Upper lobe of left lung (tissue), 6 donors: ENCODE measurements around the gene DMXL2. TPM values are rescaled to one million over a fixed set of nuclear protein-coding genes. Genes with fewer than 3 reads are reported as not detected.
"Not testable (repeated sequence)": the region's sequence is repeated elsewhere in the genome, so short reads cannot be mapped to it uniquely, and the experiment has no call there.

ENCODE experiments used
- ATAC-seq, 2 donors: fragments of 200-7000 bp; cut with Tn5 transposase; one replicate each; pipeline ENCODE4 v1.9.1; 2022; ENCODE audit warnings: mild to moderate bottlenecking in 2 of 2, moderate library complexity in 2 of 2; ENCODE audit not compliant: low FRiP score in 2 of 2
- DNase-seq, 2 donors: peaks; one replicate each; pipeline ENCODE4 v3.0.0-alpha.2; 2019 to 2020
- H3K27ac ChIP-seq, 4 donors: fragments of 200-600 bp; sonication (generic); one replicate each; pipeline ENCODE4 v1.5.1; 2016 to 2019
- H3K27me3 ChIP-seq, 4 donors: fragments of 200-600 bp; sonication (generic); one replicate each; pipeline ENCODE4 v1.5.1; 2017 to 2019
- H3K36me3 ChIP-seq, 4 donors: fragments of 200-600 bp; sonication (generic); one replicate each; pipeline ENCODE4 v1.5.1; 2016 to 2019
- H3K4me1 ChIP-seq, 4 donors: fragments of 200-600 bp; sonication (generic); one replicate each; pipeline ENCODE4 v1.5.1; 2018 to 2019
- H3K4me3 ChIP-seq, 4 donors: fragments of 200-600 bp; sonication (generic); one replicate each; pipeline ENCODE4 v1.5.1; 2017 to 2019; ENCODE audit warnings: mild to moderate bottlenecking in 2 of 4, moderate library complexity in 1 of 4
- H3K9me3 ChIP-seq, 4 donors: fragments of 200-600 bp; sonication (generic); one replicate each; pipeline ENCODE4 v1.5.1; 2018 to 2019
- CTCF ChIP-seq, 6 experiments: fragments of 450-650 bp in 4 of 6; fragments of 200-600 bp in 2 of 6; sonication (generic) in 2 of 6; IDR thresholded peaks; one replicate each; pipeline ENCODE4 v1.5.1; 2016 to 2019; ENCODE audit warnings: antibody characterized with exemption in 6 of 6
- EP300 ChIP-seq, 4 donors: sonication (generic); formaldehyde crosslinking; IDR thresholded peaks; one replicate each; pipeline ENCODE4 v1.5.1; 2017; ENCODE audit warnings: antibody characterized with exemption in 4 of 4, control low read depth in 2 of 4
- POLR2A ChIP-seq, 4 donors: fragments of 450-650 bp; IDR thresholded peaks; one replicate each; pipeline ENCODE4 v1.5.1; 2016 to 2017; ENCODE audit warnings: antibody characterized with exemption in 4 of 4, mild to moderate bottlenecking in 2 of 4
- POLR2AphosphoS5 ChIP-seq, 2 donors: sonication (generic); formaldehyde crosslinking; IDR thresholded peaks; one replicate each; pipeline ENCODE4 v1.5.1; 2017; ENCODE audit warnings: antibody characterized with exemption in 2 of 2
- WGBS, 2 donors: methylation state at CpG; one replicate each; pipeline ENCODE4 v1.1.5; 2017 to 2018; 5-methylcytosine and 5-hydroxymethylcytosine counted together
- total RNA-seq, 6 donors: library from RNA; depleted of rRNA in 4 of 6; stranded (reverse); fragments of >200 nt in 4 of 6; gene quantifications; one replicate each; pipeline versions ENCODE4 v1.1.0 to v1.2.1, GENCODE V29; 2016 to 2021
- donor health status: DM: no; HTN: no; CAD: no; lungs with moderate emphysema.
- donor health status: DM: no; HTN: yes; CAD: no; lungs with severe emphysema.

The DMXL2 gene
- total RNA-seq, 6 donors from 2014 or later, result 39.8 to 140 (median 58.1) TPM

DNA sequence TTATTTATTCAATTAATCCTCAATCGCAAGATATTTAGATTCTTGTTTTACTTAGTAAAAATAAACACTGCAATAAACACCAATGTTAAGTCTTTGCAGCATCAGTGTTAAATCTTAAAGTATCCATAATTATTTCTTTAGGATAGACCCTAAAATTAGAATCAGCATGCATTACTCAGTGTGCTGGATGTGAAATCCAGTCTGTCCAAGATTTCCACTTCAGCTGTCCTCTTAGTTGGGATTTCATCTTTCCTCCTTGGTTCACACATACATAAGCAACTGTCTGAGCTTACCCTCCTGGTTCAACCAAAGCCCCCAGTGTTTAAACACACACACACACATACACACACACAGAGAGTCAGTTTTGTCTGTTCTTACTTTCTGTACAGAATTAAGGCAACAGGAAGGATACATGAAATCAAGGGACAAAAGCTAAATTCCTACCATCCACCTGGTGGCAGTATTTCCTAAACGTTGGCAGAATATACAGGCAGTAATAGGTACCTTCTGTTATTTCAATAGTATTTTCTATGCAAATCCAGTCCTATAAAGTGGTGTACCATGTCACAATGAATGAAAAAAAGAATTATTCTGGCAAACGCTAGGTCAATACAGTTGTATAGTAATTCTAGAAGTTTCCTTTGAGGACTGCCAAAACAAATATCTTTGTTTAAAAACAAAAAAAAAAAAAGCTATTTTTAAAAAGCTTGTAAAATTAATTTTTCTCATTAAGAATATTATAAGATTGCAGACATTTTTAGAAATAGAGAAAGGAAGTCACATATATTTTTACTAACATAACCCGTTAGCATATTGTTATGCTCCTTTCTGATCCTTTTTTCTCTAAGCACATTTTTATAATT is 27.3 kb upstream of the DMXL2 start:
- no peak for TF ChIP-seq POLR2AphosphoS5 (IDR thresholded peaks at IDR 0.05)
- TF ChIP-seq POLR2A (IDR thresholded peaks at IDR 0.05), result no peak
- TF ChIP-seq CTCF (IDR thresholded peaks at IDR 0.05), result peak; percentile 58 to 87 (median 74)
- TF ChIP-seq EP300 (IDR thresholded peaks at IDR 0.05), result no peak
- Histone ChIP-seq H3K4me1 (peaks cover 0 to 6% (median 0%) of the 10 kb centered on the region in 4 donors), H3K36me3 (no peaks in the 10 kb centered on the region), H3K27ac (no peak overlapping the region), H3K27me3 (peaks cover 0 to 1% (median 0%) of the 10 kb centered on the region in 4 donors), H3K4me3 (no peak overlapping the region), H3K9me3 (no peaks in the 10 kb centered on the region)
- ATAC-seq (peak in 1 of 2 donors; percentile 85), DNase-seq (no peak)
- 40 to 44% methylated on average over 4 of the region's 4 CpGs for WGBS, 2 donors

GRCh38 chr15:51648643-51649042 is 26.1 kb upstream of the DMXL2 start:
- H3K9me3 ChIP-seq, H3K36me3 ChIP-seq, H3K27me3 ChIP-seq, H3K4me3 ChIP-seq, DNase-seq, ATAC-seq, H3K4me1 ChIP-seq, H3K27ac ChIP-seq: not testable (repeated sequence)
- WGBS, 2 donors, result 70 to 86% methylated on average over 4 of the region's 4 CpGs

DNA sequence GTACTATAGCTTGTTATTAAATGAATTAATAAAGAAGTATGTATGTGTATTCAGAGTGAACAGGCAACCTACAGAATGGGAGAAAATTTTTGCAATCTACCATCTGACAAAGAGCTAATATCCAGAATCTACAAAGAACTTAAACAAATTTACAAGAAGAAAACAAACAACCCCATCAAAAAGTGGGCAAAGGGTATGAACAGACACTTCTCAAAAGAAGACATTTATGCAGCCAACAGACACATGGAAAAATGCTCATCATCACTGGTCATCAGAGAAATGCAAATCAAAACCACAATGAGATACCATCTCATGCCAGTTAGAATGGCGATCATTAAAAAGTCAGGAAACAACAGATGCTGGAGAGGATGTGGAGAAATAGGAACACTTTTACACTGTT is 25.5 kb upstream of the DMXL2 start:
- DNase-seq, H3K4me1 ChIP-seq, H3K36me3 ChIP-seq, H3K27me3 ChIP-seq, ATAC-seq, H3K9me3 ChIP-seq, H3K27ac ChIP-seq, H3K4me3 ChIP-seq: not testable (repeated sequence)
- 44 to 59% methylated on average over 1 of the region's 1 CpG for WGBS, 2 donors

GRCh38 chr15:51647128-51647562 is 24.6 kb upstream of the DMXL2 start:
- no peak for TF ChIP-seq POLR2A (IDR thresholded peaks at IDR 0.05)
- TF ChIP-seq POLR2AphosphoS5 (IDR thresholded peaks at IDR 0.05), result peak in 1 of 2 donors; percentile 22
- Histone ChIP-seq H3K4me1 (peaks cover 0 to 6% (median 3%) of the 10 kb centered on the region in 4 donors), H3K9me3 (no peaks in the 10 kb centered on the region), H3K27me3 (peaks cover 0 to 1% (median 0%) of the 10 kb centered on the region in 4 donors), H3K4me3 (no peak overlapping the region), H3K36me3 (no peaks in the 10 kb centered on the region), H3K27ac (no peak overlapping the region)
- peak in 1 of 2 donors; percentile 82 for ATAC-seq
- 55% methylated on average over 3 of the region's 3 CpGs for WGBS, 2 donors
- DNase-seq, result peak in 1 of 2 donors; percentile 65

DNA sequence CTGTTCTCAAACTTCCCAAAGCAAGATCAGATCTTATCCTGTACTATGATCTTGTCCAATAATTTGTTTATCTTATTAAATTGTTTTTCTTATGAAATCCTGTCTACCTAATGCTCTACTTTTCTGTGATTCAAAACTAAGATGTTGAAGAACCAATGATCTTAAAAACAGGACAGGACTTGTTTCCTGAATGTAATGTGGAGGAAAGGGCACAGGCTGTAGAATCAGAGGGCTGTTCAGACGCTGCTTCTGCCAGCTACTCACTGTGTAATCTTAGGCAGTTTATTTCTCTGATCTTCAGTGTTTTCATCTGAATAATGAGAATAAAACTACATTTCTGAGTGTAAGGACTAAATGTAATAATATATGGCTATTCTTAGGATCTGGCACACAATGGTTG is 20.1 kb upstream of the DMXL2 start:
- Histone ChIP-seq H3K36me3 (no peaks in the 10 kb centered on the region), H3K27ac (no peak overlapping the region), H3K27me3 (no peaks in the 10 kb centered on the region), H3K9me3 (no peaks in the 10 kb centered on the region), H3K4me3 (no peak overlapping the region), H3K4me1 (peaks cover 0 to 13% (median 6%) of the 10 kb centered on the region in 4 donors)
- DNase-seq, result no peak
- WGBS, 2 donors, result 43 to 50% methylated on average over 1 of the region's 1 CpG
- TF ChIP-seq CTCF (IDR thresholded peaks at IDR 0.05) (no peak), EP300 (IDR thresholded peaks at IDR 0.05) (no peak), POLR2AphosphoS5 (IDR thresholded peaks at IDR 0.05) (no peak), POLR2A (IDR thresholded peaks at IDR 0.05) (no peak)
- no peak for ATAC-seq

DNA sequence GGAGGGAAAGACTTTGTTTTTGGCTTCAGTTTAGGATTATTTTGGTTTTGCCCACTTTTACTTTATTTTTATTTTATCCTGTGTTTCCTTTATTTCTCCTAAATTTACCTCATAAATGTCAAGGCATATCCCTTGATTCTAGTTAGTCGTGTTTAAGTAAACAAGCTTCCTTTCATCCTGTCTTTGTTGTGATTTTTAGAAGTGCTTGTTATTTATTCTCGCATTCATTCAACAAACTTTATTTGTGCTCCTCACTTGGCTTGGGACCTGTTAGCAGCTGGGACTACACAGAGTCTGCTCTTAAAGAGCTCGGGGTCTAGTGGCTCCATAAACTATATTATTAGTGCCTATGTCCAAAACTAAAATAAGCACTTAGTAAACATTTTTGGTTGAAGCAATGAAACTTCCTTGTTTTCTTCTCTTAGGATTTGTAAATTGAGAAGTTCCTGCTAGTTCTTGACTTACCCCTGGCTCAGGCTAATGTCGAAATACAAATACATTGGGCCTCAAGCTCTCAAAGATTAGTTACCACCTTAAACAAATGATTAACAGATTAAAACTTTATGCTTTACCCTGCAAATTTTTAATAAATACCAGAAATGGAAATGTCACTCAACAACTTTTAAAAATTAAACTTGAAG is 19.0 kb upstream of the DMXL2 start:
- H3K36me3 ChIP-seq, result no peaks in the 10 kb centered on the region
- TF ChIP-seq EP300 (IDR thresholded peaks at IDR 0.05), result no peak
- TF ChIP-seq POLR2A (IDR thresholded peaks at IDR 0.05), result no peak
- TF ChIP-seq CTCF (IDR thresholded peaks at IDR 0.05), result no peak
- TF ChIP-seq POLR2AphosphoS5 (IDR thresholded peaks at IDR 0.05), result no peak
- DNase-seq (no peak), ATAC-seq (no peak)
- H3K27ac ChIP-seq, result no peak overlapping the region
- no peaks in the 10 kb centered on the region for H3K9me3 ChIP-seq
- H3K4me1 ChIP-seq, result peaks cover 0 to 8% (median 6%) of the 10 kb centered on the region in 4 donors
- H3K27me3 ChIP-seq, result no peaks in the 10 kb centered on the region
- 21 to 46% methylated on average over 4 of the region's 4 CpGs for WGBS, 2 donors
- no peak overlapping the region for H3K4me3 ChIP-seq
